Progenitor cell of endocrine pancreas (in vitro differentiated cells): ENCODE results near the gene TMEM250. TPM values are rescaled to one million over a fixed set of nuclear protein-coding genes. Genes with fewer than 3 reads are reported as not detected.
A peak's percentile ranks its signal among the peaks of the same experiment; 100 is the strongest.

Experiments
- DNase-seq: peaks from one replicate; pipeline ENCODE4 v3.0.0; 2021; ENCODE audit warnings: low spot score; ENCODE audit not compliant: unreplicated experiment
- H3K27ac Mint-ChIP-seq: 2 replicates; pipeline ENCODE4 v1.8.0; 2021; ENCODE audit warnings: mild to moderate bottlenecking, moderate library complexity, mixed read lengths
- H3K27me3 Mint-ChIP-seq: 2 replicates; pipeline ENCODE4 v1.8.0; 2021; ENCODE audit warnings: mixed read lengths
- H3K36me3 Mint-ChIP-seq: 2 replicates; pipeline ENCODE4 v1.8.0; 2022; ENCODE audit warnings: mixed read lengths; ENCODE audit not compliant: insufficient read depth
- H3K4me1 Mint-ChIP-seq: 2 replicates; pipeline ENCODE4 v1.8.0; 2021; ENCODE audit warnings: low read depth, mixed read lengths
- H3K4me3 Mint-ChIP-seq: 2 replicates; pipeline ENCODE4 v1.8.0; 2021; ENCODE audit warnings: low read depth, mild to moderate bottlenecking, moderate library complexity, mixed read lengths
- H3K9me3 Mint-ChIP-seq: 2 replicates; pipeline ENCODE4 v1.8.0; 2021; ENCODE audit warnings: low read depth, mixed read lengths
- CTCF ChIP-seq: fragments of 200-600 bp; sonication (generic); IDR thresholded peaks from one replicate; pipeline ENCODE4 v1.5.0; 2021; ENCODE audit warnings: antibody characterized with exemption, mild to moderate bottlenecking; ENCODE audit not compliant: unreplicated experiment
- total RNA-seq: library from RNA; stranded (reverse); gene quantifications from 2 replicates; pipeline ENCODE4 v1.2.1, GENCODE V29; 2021

TMEM250 gene
- total RNA-seq, 1 donor from 2014 or later: 39.5 TPM

- Mint-ChIP-seq H3K27ac (no peak overlapping the region), H3K36me3 (peaks cover 4% of the 10 kb centered on the region), H3K9me3 (no peaks in the 10 kb centered on the region), H3K4me1 (peaks cover 6% of the 10 kb centered on the region), H3K27me3 (peaks cover 3% of the 10 kb centered on the region), H3K4me3 (no peak overlapping the region)
- DNase-seq: no peak
- no peak for TF ChIP-seq CTCF
Observed at GRCh38 chr9:136111190-136111589, 7.5 kb downstream of the TMEM250 start.

GRCh38 chr9:136110082-136111061, 8.3 kb downstream of the TMEM250 start:
- Mint-ChIP-seq H3K9me3 (no peaks in the 10 kb centered on the region), H3K4me3 (peak overlapping the region; percentile 42), H3K36me3 (peaks cover 4% of the 10 kb centered on the region), H3K27me3 (peaks cover 8% of the 10 kb centered on the region), H3K27ac (peak overlapping the region; percentile 69), H3K4me1 (peaks cover 8% of the 10 kb centered on the region)
- no peak for TF ChIP-seq CTCF
- no peak for DNase-seq

DNA sequence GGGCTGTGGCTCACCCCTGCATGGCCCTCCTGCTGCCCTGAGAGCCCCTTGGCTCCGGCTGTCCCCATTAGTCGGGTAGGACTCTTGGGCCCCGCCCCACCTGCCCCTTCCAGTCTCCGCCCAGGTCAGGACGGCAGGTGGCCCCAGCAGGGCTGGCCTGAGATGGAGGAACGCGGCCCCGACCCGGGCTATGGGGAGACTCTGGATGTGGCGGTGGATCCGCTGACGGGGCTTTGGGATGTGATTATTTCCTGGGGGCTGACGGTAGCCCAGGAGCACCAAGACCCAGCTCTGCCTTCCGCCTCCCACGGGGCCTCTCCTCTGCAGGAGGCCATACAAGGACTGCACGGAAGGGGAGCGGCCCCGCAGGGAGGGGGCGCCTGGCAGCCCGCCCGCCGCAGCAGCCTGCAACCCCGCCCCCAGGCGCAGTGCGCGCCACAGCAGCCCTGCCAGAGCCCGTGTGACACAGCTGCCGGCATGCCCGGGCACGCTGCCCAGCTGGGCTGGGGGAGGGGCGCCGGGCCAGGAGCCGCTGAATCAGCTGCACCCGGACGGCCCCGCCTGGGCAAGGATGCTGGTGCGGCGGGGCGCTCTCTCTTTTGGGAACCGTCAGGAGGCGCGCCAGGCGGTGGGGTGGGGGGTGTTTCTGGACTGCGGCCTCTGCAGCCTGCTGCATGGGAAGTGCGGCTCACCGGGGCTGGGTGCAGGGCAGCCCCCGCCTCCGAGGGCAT, 9.2 kb downstream of the TMEM250 start:
- H3K4me1 Mint-ChIP-seq: peaks cover 8% of the 10 kb centered on the region
- H3K4me3 Mint-ChIP-seq: peak overlapping the region; percentile 49
- no peaks in the 10 kb centered on the region for H3K9me3 Mint-ChIP-seq
- peaks cover 2% of the 10 kb centered on the region for H3K36me3 Mint-ChIP-seq
- no peak for TF ChIP-seq CTCF
- H3K27ac Mint-ChIP-seq: peak overlapping the region; percentile 69
- peaks cover 12% of the 10 kb centered on the region for H3K27me3 Mint-ChIP-seq
- DNase-seq: peak; percentile 57

- TF ChIP-seq CTCF: no peak
- no peak for DNase-seq
- H3K9me3 Mint-ChIP-seq: no peaks in the 10 kb centered on the region
- H3K4me1 Mint-ChIP-seq: peaks cover 8% of the 10 kb centered on the region
- no peak overlapping the region for H3K4me3 Mint-ChIP-seq
- H3K36me3 Mint-ChIP-seq: peaks cover 2% of the 10 kb centered on the region
- H3K27me3 Mint-ChIP-seq: peaks cover 15% of the 10 kb centered on the region
- H3K27ac Mint-ChIP-seq: no peak overlapping the region
Observed at GRCh38 chr9:136108648-136109266, 9.9 kb downstream of the TMEM250 start.
